K562 (cell line): ENCODE results near the gene CHAD. TPM values are rescaled to one million over a fixed set of nuclear protein-coding genes. Genes with fewer than 3 reads are reported as not detected.
A peak's percentile ranks its signal among the peaks of the same experiment; 100 is the strongest.

Source experiments
- ATF7 ChIP-seq: fragments of 450-650 bp; IDR thresholded peaks from 2 replicates; pipeline ENCODE4 v1.7.1; 2014; ENCODE audit warnings: mild to moderate bottlenecking, moderate library complexity
- CHD2 ChIP-seq: IDR thresholded peaks from 2 replicates; pipeline ENCODE4 v1.6.1; 2011; ENCODE audit warnings: low read depth, low read length
- GABPB1 ChIP-seq: sonication (generic); formaldehyde crosslinking; IDR thresholded peaks from 2 replicates; pipeline ENCODE4 v1.8.0; 2022; ENCODE audit warnings: mild to moderate bottlenecking, missing genetic modification reagents
- GATA2 ChIP-seq: sonication (generic); formaldehyde crosslinking; IDR thresholded peaks from 2 replicates; pipeline ENCODE4 v1.4.0; 2020; ENCODE audit warnings: mild to moderate bottlenecking, missing genetic modification reagents
- HNRNPUL1 ChIP-seq: fragments of 200-400 bp; formaldehyde crosslinking; IDR thresholded peaks from 2 replicates; pipeline ENCODE4 v1.6.1; 2017; ENCODE audit warnings: low read length
- KDM5B ChIP-seq: fragments of 200-600 bp; sonication (generic); IDR thresholded peaks from 2 replicates; pipeline ENCODE4 v1.6.1; 2012; ENCODE audit warnings: low read depth, mild to moderate bottlenecking, moderate library complexity, low read length, control low read depth, inconsistent platforms; ENCODE audit not compliant: insufficient replicate concordance
- KHSRP ChIP-seq: fragments of 450-650 bp; IDR thresholded peaks from 2 replicates; pipeline ENCODE4 v1.6.1; 2017
- MTF1 ChIP-seq: fragments of 250-450 bp; sonication (Bioruptor Pico); IDR thresholded peaks from 2 replicates; pipeline ENCODE4 v1.9.0; 2021; ENCODE audit warnings: moderate library complexity, mild to moderate bottlenecking, inconsistent platforms, borderline replicate concordance
- NFE2L1 ChIP-seq: fragments of 450-650 bp; IDR thresholded peaks from 2 replicates; pipeline ENCODE4 v1.6.1; 2016; ENCODE audit warnings: missing genetic modification characterization, low read depth, mild to moderate bottlenecking, missing compliant biosample characterization, moderate library complexity, borderline replicate concordance
- POLR2G ChIP-seq: fragments of 200-400 bp; formaldehyde crosslinking; IDR thresholded peaks from 2 replicates; pipeline ENCODE4 v1.6.1; 2017; ENCODE audit warnings: low read depth, mild to moderate bottlenecking, antibody characterized with exemption, low read length, moderate library complexity
- RB1 ChIP-seq: fragments of 450-650 bp; IDR thresholded peaks from 2 replicates; pipeline ENCODE4 v1.6.1; 2017; ENCODE audit warnings: low read depth, mild to moderate bottlenecking
- RFX5 ChIP-seq: IDR thresholded peaks from 2 replicates; pipeline ENCODE4 v1.6.1; 2011; ENCODE audit warnings: low read depth, mild to moderate bottlenecking, improper control_type of control experiment, low read length
- SP1 ChIP-seq: sonication (generic); formaldehyde crosslinking; IDR thresholded peaks from 2 replicates; pipeline ENCODE4 v1.8.1; 2022; ENCODE audit warnings: mild to moderate bottlenecking, missing genetic modification reagents
- SRF ChIP-seq, 2 experiments: fragments of 250-450, 450-650 bp in 1 of 2; sonication (Bioruptor Pico) in 1 of 2; sonication (generic) in 1 of 2; formaldehyde crosslinking; IDR thresholded peaks; 2 replicates each; pipeline versions ENCODE4 v1.5.0 to v1.5.1; 2020 to 2022; ENCODE audit warnings: mild to moderate bottlenecking in 1 of 2, missing genetic modification reagents in 1 of 2
- TCF7L2 ChIP-seq: fragments of 150-350 bp; IDR thresholded peaks from 2 replicates; pipeline ENCODE4 v1.6.1; 2016; ENCODE audit warnings: low read depth, mild to moderate bottlenecking, low read length, moderate library complexity
- U2AF2 ChIP-seq: fragments of 200-400 bp; formaldehyde crosslinking; optimal IDR thresholded peaks from 2 replicates; pipeline ENCODE3; 2017; ENCODE audit warnings: low read depth, mild to moderate bottlenecking, low read length
- ZBED1 ChIP-seq: IDR thresholded peaks from 2 replicates; pipeline ENCODE4 v1.6.1; 2014
- ZNF133 ChIP-seq: fragments of 250-450 bp; sonication (Bioruptor Pico); IDR thresholded peaks from 2 replicates; pipeline ENCODE4 v1.4.0; 2020; ENCODE audit warnings: mild to moderate bottlenecking
- polyA plus RNA-seq, 8 experiments: library from polyadenylated mRNA; depleted of rRNA in 4 of 8; stranded (reverse) in 5 of 8; unstranded in 3 of 8; fragments of >200 nt; fragmentation: Nextera tagmentation in 2 of 8; fragmentation: Illumina TruSeq in 1 of 8; extraction: Ambion mirVana in 2 of 8; extraction: Trizol in 1 of 8; gene quantifications; 2 replicates each; pipeline versions ENCODE4 v1.2.1 to v1.2.3, GENCODE V29; 2011 to 2014; ENCODE audit warnings: inconsistent platforms in 1 of 8, missing spikeins in 1 of 8
- total RNA-seq, 7 experiments: library from RNA; depleted of rRNA in 6 of 7; stranded (reverse); fragments of >200 nt in 6 of 7; fragmentation: Illumina TruSeq in 2 of 7; extraction: Trizol in 2 of 7; gene quantifications; 2 replicates each; pipeline versions ENCODE4 v1.2.1 to v1.2.3, GENCODE V29; 2011 to 2021; ENCODE audit warnings: low replicate concordance in 1 of 7
- TF ChIP-seq, protein P1 (sequence below): fragments of 450-650 bp; IDR thresholded peaks from 2 replicates; pipeline ENCODE4 v1.6.1; 2016; ENCODE audit warnings: antibody characterized with exemption
- TF ChIP-seq, protein P2 (sequence below), 2 experiments: IDR thresholded peaks; 2 replicates each; pipeline ENCODE4 v1.6.1; 2011; ENCODE audit warnings: borderline replicate concordance in 1 of 2, control low read depth in 1 of 2, low read depth in 1 of 2, low read length in 1 of 2, mild to moderate bottlenecking in 1 of 2, mixed read lengths in 1 of 2, moderate library complexity in 1 of 2; ENCODE audit not compliant: insufficient read depth in 1 of 2, insufficient read length in 1 of 2, poor library complexity in 1 of 2, severe bottlenecking in 1 of 2; ENCODE audit errors: extremely low read depth in 1 of 2
- TF ChIP-seq, protein P3 (sequence below): sonication (generic); formaldehyde crosslinking; IDR thresholded peaks from 2 replicates; pipeline ENCODE4 v1.8.1; 2023; ENCODE audit warnings: missing genetic modification reagents, mild to moderate bottlenecking, borderline replicate concordance

CHAD gene
- total and polyA plus RNA-seq, 9 of the 15 experiments (the other 6 are each of a cell fraction or from before 2014, with no cell fraction given) = not detected

DNA sequence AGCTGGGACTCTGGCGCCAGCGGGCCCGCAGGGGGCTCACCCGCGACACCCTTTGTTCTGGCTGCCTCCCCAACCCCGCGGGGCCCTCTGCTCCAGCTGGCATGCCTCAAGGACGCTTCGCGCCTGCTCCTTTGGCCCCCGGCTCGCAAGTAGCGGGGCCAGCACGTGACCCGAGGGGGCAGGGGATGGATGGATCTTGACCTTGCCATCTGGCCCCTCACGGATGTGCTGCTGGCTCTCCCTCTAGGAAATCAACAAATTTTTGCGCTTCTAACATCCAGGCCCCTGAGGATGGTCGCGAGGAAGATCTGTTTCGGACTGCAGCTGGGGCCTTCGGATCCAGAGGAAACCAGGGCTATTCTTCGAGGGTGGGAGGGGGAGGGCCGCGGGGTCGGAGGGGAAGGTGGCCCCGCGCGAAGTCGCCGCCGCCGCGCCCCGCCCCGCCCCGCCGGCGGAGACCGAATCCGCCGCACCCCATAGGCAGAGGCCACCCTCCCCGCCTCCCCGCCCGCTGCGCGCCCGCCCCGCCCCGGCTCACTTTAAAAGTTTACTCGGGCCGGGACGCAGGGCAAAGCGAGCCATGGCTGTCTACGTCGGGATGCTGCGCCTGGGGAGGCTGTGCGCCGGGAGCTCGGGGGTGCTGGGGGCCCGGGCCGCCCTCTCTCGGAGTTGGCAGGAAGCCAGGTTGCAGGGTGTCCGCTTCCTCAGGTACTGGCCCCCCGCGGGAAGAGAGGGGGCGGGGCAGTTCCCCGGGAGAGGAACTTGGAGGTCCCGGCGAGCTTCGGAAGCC lies 42.8 kb downstream of the CHAD start, which contains the start of gene ACSF2 (continued):
- TF ChIP-seq MTF1 (CRISPR knock-in tag) = no peak
- TF ChIP-seq, protein P1, sequence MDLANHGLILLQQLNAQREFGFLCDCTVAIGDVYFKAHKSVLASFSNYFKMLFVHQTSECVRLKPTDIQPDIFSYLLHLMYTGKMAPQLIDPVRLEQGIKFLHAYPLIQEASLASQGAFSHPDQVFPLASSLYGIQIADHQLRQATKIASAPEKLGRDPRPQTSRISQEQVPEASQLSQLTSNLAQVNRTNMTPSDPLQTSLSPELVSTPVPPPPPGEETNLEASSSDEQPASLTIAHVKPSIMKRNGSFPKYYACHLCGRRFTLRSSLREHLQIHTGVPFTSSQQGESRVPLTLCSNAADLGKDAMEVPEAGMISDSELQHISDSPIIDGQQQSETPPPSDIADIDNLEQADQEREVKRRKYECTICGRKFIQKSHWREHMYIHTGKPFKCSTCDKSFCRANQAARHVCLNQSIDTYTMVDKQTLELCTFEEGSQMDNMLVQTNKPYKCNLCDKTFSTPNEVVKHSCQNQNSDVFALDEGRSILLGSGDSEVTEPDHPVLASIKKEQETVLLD = no peak
- TF ChIP-seq GABPB1 (CRISPR knock-in tag) = no peak
- no peak for TF ChIP-seq TCF7L2
- no peak for TF ChIP-seq U2AF2
- TF ChIP-seq ZBED1 = no peak
- peak; percentile 55; the same call in 1 of the 2 replicates for TF ChIP-seq RB1
- peak; percentile 61 for TF ChIP-seq KDM5B
- TF ChIP-seq NFE2L1 (tag) = no peak
- no peak for TF ChIP-seq KHSRP
- peak; percentile 82 for TF ChIP-seq POLR2G
- TF ChIP-seq SP1 (CRISPR knock-in tag) = 0 out of 2 replicates have a peak, but pooled peaks have one; percentile 33
- TF ChIP-seq, protein P2, sequence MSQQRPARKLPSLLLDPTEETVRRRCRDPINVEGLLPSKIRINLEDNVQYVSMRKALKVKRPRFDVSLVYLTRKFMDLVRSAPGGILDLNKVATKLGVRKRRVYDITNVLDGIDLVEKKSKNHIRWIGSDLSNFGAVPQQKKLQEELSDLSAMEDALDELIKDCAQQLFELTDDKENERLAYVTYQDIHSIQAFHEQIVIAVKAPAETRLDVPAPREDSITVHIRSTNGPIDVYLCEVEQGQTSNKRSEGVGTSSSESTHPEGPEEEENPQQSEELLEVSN (IDR thresholded peaks at IDR 0.05; ENCODE audit: borderline replicate concordance in 1 of 2, extremely low read depth in 1 of 2, insufficient read depth in 1 of 2, insufficient read length in 1 of 2, low read depth in 1 of 2, low read length in 1 of 2, poor library complexity in 1 of 2, severe bottlenecking in 1 of 2) = peak in 1 of 2 experiments; percentile 9
- no peak for TF ChIP-seq RFX5
- no peak for TF ChIP-seq ZNF133
- TF ChIP-seq, protein P3, sequence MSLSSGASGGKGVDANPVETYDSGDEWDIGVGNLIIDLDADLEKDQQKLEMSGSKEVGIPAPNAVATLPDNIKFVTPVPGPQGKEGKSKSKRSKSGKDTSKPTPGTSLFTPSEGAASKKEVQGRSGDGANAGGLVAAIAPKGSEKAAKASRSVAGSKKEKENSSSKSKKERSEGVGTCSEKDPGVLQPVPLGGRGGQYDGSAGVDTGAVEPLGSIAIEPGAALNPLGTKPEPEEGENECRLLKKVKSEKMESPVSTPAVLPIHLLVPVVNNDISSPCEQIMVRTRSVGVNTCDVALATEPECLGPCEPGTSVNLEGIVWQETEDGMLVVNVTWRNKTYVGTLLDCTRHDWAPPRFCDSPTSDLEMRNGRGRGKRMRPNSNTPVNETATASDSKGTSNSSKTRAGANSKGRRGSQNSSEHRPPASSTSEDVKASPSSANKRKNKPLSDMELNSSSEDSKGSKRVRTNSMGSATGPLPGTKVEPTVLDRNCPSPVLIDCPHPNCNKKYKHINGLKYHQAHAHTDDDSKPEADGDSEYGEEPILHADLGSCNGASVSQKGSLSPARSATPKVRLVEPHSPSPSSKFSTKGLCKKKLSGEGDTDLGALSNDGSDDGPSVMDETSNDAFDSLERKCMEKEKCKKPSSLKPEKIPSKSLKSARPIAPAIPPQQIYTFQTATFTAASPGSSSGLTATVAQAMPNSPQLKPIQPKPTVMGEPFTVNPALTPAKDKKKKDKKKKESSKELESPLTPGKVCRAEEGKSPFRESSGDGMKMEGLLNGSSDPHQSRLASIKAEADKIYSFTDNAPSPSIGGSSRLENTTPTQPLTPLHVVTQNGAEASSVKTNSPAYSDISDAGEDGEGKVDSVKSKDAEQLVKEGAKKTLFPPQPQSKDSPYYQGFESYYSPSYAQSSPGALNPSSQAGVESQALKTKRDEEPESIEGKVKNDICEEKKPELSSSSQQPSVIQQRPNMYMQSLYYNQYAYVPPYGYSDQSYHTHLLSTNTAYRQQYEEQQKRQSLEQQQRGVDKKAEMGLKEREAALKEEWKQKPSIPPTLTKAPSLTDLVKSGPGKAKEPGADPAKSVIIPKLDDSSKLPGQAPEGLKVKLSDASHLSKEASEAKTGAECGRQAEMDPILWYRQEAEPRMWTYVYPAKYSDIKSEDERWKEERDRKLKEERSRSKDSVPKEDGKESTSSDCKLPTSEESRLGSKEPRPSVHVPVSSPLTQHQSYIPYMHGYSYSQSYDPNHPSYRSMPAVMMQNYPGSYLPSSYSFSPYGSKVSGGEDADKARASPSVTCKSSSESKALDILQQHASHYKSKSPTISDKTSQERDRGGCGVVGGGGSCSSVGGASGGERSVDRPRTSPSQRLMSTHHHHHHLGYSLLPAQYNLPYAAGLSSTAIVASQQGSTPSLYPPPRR (CRISPR knock-in tag) = no peak
- TF ChIP-seq HNRNPUL1 = no peak
- TF ChIP-seq GATA2 = no peak
- TF ChIP-seq SRF (CRISPR knock-in tag; IDR thresholded peaks at IDR 0.05) = no peak
- no peak for TF ChIP-seq ATF7
- TF ChIP-seq CHD2 = no peak
